Astrocyte of the hippocampus (primary cell): ENCODE measurements around the gene CAPN3.

Experiments used
- DNase-seq: peaks from one replicate; pipeline ENCODE4 v3.0.0; 2011; ENCODE audit warnings: low read depth, low spot score

Gene CAPN3

DNA sequence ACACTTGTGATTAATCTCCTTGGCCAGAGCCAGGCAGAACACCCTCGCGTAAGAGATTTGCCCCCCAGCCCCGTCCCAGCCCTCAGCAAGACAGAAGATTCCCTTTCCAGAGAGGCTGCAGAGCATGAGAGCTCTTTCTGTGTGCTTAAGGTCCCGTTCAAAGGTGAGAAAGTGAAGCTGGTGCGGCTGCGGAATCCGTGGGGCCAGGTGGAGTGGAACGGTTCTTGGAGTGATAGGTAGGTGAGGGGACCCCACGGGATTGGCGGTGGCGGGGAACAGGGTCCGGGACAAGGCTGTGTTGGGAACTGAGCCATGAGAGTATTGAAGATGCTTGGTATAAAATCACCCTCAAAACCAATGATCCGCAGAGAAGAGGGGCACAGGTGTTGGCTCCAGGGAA, 34.8 kb downstream of the CAPN3 start:
- DNase-seq: no peak

- no peak for DNase-seq
Observed at GRCh38 chr15:42395838-42396237, 36.5 kb downstream of the CAPN3 start.

DNA sequence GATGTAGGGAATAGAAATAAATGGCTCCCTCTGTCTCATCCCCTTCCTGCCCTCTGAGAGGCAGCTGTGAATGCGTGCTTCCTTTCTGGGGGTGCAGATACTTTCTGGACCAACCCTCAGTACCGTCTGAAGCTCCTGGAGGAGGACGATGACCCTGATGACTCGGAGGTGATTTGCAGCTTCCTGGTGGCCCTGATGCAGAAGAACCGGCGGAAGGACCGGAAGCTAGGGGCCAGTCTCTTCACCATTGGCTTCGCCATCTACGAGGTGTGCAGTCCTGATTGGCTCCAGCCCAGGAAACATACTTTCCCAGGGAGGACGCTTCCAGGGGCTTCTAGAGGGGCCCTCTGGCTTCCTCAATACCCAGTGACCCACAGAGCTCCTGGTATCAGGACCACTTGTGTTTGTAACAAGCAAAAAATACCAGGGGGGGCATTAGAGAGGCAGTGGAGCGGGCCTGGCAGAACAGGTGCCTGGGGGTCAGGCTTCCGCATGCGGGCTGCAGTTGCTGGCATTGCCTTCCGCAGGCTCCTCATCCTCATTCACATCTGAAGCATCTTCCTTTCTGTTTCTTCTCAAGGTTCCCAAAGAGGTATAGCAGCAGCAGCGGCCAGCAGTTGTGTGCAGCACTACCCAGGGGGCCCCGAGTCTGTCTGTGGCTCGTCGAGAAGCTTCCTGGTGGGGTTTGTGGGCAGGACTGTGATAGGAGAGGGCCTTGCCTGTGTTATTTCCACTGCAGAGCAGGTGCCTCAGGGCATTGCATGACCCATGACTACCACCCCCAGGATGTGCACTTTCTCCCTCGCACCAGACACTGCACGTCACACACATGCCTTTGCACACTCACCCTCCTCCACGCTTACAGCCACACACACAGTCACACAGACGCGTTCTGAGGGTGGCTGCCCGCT, 42.5 kb downstream of the CAPN3 start:
- DNase-seq: no peak

DNA sequence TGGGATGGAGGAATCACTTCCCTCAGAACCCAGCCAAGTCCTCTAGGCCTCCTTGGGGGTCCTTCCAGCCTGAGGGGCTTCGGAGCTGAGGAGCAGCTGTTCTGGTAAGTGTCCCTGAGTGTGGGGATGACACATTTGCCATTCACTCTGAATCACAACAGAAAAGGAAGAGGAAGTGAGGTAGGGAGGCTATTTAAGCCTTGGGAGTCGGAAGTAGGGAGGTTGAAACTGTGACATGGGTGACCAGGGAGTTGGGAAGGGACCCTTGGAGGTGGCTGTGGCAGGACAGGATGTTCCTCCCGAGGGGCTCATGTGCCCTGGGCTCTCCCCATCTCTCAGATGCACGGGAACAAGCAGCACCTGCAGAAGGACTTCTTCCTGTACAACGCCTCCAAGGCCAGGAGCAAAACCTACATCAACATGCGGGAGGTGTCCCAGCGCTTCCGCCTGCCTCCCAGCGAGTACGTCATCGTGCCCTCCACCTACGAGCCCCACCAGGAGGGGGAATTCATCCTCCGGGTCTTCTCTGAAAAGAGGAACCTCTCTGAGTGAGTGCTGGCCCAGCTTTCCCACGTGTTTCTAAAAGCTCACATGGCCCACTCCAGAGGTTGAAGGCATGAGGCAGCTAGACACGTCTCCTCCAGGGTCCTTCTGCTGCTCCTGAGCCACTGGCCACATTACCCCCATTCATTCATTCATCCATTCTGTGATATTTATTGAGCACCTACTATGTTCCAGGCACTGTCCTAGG, 43.3 kb downstream of the CAPN3 start:
- DNase-seq: no peak

DNA sequence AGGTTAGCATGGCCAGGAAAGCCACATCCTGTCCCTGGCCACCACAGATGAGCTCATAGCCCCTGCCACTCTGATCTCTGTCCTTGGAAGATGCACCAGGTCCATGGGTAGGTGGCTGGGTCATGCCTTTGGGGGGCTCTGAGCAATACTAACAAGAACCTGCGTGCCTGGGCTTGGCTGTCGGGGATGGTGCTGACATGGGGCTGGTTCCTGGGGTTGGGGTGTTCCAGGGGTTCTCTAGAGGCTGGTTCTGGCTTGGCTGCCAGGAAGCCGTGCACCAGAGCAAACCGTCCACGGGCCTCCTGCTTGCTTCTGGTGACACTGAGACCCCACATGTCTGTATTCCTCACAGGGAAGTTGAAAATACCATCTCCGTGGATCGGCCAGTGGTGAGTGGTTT, 44.1 kb downstream of the CAPN3 start:
- no peak for DNase-seq

DNA sequence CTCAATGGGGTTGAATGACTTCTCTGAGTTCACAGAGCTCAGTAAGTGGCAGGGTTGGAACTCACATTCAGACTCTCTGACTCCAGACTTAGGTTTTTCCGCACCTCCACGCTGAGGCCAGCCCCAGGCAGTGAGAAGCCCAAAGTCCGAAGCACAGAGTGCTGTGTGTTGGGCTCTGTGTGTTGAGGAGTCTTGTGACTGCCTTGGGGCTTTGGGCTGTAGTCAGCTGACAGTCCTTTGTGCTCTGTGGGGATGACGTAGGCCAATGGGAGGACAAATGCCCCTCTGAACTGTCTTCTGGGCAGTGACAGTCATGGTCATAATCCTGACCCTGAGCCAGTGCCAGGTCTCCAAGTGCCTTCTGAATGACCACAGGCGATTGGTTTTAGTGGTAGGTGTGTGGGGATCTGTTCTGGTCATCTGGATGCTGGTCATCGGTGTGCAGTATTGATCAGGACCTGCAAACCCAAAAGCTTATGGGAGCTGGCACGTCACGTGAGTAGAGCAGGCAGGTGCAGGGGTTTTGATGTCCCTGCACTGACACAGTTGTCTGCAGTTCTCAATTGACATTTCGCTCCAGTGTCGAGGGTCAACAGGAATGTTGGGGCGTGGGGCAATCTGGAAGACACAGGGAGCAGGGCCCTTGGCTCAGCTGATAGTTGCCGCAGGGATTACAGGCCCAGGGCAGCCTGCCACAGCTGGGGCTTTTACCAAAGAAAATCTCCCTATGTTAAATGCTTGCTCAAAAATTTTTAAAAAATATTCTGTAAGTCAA, 45.3 kb downstream of the CAPN3 start:
- no peak for DNase-seq

DNA sequence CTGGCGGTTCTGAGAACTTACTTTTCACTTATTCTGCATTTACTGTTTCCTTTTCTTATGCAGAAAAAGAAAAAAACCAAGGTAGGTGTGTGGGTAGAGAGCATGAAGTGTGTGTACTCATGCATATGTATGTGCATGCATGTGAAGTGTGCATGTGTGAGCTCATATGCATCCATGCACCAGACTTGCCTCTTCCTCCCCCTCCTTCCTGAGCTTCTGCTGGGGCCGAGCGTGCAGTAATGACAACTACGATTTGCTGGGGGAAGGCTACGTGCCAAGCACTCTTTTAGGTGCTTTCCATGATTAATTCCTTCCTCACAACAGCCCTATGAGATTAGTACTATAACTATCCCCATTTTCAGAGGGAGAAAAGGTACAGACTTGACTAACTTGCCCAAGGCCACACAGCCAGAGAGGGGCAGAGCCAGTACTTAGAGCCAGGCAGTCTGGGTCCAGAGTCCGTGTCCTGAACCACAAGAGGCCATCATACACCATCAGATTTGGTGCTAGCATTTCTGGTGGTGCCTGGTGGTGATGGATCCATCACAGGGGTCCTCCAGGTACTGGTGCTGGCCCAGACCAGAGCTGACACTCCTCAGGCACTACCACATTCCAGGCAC, 46.7 kb downstream of the CAPN3 start:
- no peak for DNase-seq

GRCh38 chr15:42408178-42408577, 48.9 kb downstream of the CAPN3 start:
- no peak for DNase-seq

DNA sequence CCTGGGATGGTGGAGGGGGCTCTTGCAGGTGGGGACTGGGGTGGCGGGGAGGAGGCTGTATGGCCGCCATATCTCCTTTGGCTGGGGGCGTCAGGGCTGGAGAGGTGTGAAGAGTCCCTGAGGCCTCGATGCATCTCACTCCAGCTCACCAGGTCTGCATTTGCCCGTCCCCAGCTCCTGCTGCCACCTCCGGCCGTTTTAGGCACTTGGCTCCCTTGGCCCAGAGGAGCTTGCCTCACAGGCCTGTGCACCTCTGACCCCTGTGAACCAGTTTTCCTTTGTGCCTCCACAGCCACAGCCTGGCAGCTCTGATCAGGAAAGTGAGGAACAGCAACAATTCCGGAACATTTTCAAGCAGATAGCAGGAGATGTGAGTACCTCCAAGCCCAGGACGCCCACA, 49.7 kb downstream of the CAPN3 start:
- no peak for DNase-seq

- no peak for DNase-seq
Observed at GRCh38 chr15:42411884-42412283, 52.6 kb downstream of the CAPN3 start.

- peak; percentile 49 for DNase-seq
Observed at GRCh38 chr15:42413920-42414319, 54.6 kb downstream of the CAPN3 start.

DNA sequence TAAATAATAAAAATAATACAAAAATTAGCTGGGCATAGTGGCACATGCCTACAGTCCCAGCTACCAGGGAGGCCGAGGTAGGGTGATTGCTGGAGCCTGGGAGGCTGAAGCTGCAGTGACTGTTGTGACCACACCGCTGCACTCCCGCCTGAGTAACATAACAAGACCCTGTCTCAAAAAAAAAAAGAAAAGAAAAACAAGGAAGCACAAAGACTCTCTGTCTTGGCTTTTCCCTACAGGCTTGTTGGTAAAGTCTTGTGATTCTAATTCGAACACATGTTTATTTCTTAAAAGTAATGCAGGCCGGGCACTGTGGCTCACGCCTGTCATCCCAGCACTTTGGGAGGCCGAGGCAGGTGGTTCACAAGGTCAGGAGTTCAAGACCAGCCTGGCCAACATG, 60.1 kb downstream of the CAPN3 start:
- no peak for DNase-seq

DNA sequence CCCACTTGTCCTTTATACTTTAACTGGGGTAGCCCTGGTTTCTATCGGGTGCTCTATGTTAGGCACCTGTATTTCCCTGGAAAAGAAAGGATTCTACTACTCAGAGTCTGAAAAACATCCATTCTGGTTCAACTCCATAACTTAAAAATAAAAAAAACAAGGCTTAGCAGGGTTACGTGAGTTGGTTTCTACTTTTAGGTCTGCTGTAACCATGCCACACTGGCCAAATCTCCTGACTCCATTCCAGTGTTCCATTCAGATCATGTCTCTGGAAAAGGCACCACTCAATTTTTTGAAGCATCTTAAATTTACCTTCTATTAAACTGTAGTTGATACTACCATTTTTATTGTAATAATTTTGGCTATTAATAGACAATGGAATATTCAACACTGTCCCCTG, 62.1 kb downstream of the CAPN3 start:
- DNase-seq: no peak

- DNase-seq: peak; percentile 50
Observed at GRCh38 chr15:42427429-42428223, 68.3 kb downstream of the CAPN3 start.

DNA sequence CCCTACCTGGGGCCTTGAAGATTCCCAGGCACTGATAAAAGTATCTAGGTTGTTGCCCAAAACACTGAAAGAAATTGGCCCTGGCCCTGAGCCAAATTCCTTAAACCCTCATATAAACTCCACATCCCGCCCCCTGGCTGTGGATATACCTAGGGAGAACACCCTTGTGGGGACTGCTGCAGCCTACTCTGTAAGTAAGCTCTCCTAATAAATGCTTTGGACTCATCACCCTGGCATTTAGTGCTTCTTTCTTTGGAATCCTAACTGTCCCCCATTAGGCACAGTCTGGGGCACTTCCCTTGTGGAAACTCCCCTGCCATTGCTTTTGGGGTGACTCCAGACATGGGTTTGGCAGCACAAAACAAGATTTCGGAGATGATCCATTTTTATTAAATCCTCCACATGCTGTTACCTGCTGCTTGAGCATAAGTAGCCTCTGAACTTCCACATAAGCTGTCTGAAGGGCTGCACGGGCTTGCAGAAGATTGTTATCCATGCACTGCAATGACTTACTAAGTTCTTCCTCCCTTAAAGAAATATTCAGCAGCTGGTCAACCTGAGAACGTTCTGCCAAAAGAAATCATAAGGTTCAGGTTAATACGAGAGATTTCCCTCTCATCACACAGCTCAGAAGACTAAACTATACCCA, 85.2 kb downstream of the CAPN3 start:
- peak; percentile 10 for DNase-seq

DNA sequence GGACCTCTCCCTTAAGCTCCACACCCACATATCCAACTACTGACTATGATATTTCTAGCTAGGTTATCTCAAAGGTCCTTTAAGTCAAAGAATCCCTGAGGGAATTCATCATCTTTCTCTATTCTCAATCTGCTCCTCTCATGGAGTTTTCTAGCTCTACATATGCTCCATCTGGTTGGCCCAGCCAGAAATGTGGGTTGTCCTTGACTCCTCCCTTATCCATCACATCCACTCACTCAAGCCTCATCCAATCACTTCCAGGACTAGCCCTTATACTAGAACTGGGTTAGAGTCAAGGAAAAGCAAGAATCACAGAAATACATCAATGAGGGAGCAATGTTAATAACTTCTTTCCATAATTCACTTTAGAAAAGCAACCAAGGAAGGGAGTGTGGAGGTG, 86.2 kb downstream of the CAPN3 start:
- no peak for DNase-seq

DNA sequence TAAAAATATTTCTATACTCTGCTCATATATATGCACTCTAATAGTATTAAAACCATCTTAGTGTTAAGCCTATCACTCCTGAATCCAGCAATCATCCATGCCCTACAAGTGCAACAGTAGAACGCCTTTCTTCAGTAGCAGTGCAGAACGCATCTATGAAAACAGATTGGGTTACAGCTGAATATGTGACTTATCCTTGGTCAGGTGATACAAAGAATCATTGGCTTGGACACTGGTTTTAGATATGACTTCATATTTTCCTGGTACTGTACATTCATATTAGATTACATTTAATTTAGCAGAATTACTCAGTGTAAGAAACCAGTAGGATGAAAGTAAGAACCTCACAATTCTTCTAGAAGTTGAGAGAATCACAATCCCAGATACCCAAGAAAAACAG, 88.3 kb downstream of the CAPN3 start:
- no peak for DNase-seq

- DNase-seq: no peak
Observed at GRCh38 chr15:42448281-42448680, 89.0 kb downstream of the CAPN3 start.

DNA sequence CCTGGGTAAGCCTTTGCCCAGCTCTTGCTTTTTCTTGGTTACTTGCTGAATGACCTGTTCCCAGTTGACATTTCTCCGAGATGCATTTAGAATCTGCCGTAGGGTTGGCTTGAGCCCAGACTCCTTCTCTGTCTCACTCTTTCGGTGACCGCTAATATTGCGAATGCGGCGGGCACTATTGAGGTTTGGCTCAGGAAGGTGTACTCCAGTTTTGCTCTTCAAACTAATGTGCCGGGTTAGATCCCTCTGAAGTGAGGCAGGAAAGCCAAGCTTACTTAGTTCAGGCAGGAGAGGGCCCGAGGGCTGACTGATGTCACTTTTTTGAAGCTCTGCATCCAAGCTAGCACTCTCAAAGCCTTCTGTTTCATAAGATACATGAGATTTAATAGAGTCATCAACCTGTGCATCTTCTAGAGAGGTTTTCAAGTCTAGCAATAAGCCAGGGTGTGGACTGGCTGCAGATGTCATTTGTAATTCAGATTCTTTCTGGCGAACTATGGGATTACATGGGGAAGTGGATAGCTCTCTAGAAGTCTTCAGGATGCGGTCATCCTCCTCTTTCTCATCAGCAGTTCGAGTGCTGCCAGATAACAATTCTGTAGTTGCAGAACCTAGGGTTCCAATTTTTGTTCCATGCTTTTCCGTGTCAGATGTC, 90.6 kb downstream of the CAPN3 start:
- DNase-seq: no peak

DNA sequence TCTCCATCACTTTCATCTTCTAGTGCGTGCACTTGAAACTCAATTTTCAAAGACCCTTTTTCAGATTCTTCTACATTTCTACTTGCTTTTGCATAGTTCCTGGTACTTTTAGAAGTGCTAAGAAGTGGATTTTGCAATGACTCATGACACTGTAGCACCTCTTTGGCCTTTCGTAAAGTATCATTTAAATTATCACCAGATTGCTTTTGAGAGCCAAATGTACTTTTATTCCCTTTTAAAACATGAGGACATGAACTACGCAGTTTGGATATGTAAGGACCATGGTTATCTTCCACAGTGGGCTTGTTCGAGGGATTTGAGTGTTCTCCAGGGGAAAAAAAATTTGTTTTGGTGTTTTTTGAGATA, 91.1 kb downstream of the CAPN3 start:
- no peak for DNase-seq
